PC-9 (cell line): ENCODE data around the gene ADGRE1. TPM values are rescaled to one million over a fixed set of nuclear protein-coding genes. Genes with fewer than 3 reads are reported as not detected.

ENCODE experiments used
- BruUV-seq: library from RNA; stranded (reverse); fragments of 400-500 nt; replicated peaks from 2 replicates; lab custom pipeline; 2021; lab: Mats Ljungman, UMichigan
- CTCF ChIA-PET: fragments of 300-600 bp; sonication (Branson Sonifier 250); formaldehyde crosslinking; loops from one replicate; lab custom pipeline; 2022; ENCODE audit warnings: antibody characterized with exemption; lab: Charles Lee
- POLR2A ChIA-PET: fragments of 300-600 bp; sonication (Branson Sonifier 250); formaldehyde crosslinking; loops from one replicate; lab custom pipeline; 2022; ENCODE audit warnings: antibody characterized with exemption; ENCODE audit not compliant: unreplicated experiment; lab: Charles Lee
- DNase-seq, 2 experiments: peaks; one replicate each; pipeline versions ENCODE4 v3.0.0 to v3.0.0-alpha.2; 2015 to 2022; ENCODE audit warnings: mixed read lengths in 1 of 2
- H2AFZ ChIP-seq: fragments of 200-600 bp; sonication (generic); 2 replicates; pipeline ENCODE4 v1.8.1; 2017; ENCODE audit warnings: antibody characterized with exemption
- H3F3A ChIP-seq: fragments of 200-600 bp; sonication (generic); 2 replicates; pipeline ENCODE4 v1.8.1; 2017; ENCODE audit warnings: antibody characterized with exemption, mild to moderate bottlenecking, low read depth; ENCODE audit not compliant: insufficient read depth
- H3K27ac ChIP-seq: fragments of 200-600 bp; sonication (generic); 2 replicates; pipeline ENCODE4 v1.6.1; 2016; ENCODE audit warnings: mixed run types
- H3K27me3 ChIP-seq: fragments of 200-600 bp; sonication (generic); 2 replicates; pipeline ENCODE4 v1.6.1; 2016; ENCODE audit warnings: low read depth, mixed run types; ENCODE audit not compliant: insufficient read depth
- H3K36me3 ChIP-seq: fragments of 200-600 bp; sonication (generic); 2 replicates; pipeline ENCODE4 v1.6.1; 2016; ENCODE audit warnings: low read depth, mixed run types
- H3K4me1 ChIP-seq: fragments of 200-600 bp; sonication (generic); replicated peaks from 2 replicates; pipeline ENCODE4 v1.6.1; 2016; ENCODE audit warnings: mixed run types; ENCODE audit not compliant: insufficient read depth
- H3K4me2 ChIP-seq: fragments of 200-600 bp; sonication (generic); 2 replicates; pipeline ENCODE4 v1.6.1; 2017; ENCODE audit warnings: mixed run types
- H3K4me3 ChIP-seq: fragments of 200-600 bp; sonication (generic); 2 replicates; pipeline ENCODE4 v1.6.1; 2016; ENCODE audit warnings: mixed run types
- H3K79me2 ChIP-seq: fragments of 200-600 bp; sonication (generic); 2 replicates; pipeline ENCODE4 v1.6.1; 2017; ENCODE audit warnings: low read depth, mixed run types
- H3K9me2 ChIP-seq: fragments of 200-600 bp; sonication (generic); 2 replicates; pipeline ENCODE4 v1.8.1; 2017; ENCODE audit warnings: mild to moderate bottlenecking; ENCODE audit not compliant: insufficient read depth
- H3K9me3 ChIP-seq: fragments of 200-600 bp; sonication (generic); 2 replicates; pipeline ENCODE4 v1.8.1; 2016; ENCODE audit warnings: low read depth; ENCODE audit not compliant: insufficient read depth
- H4K20me1 ChIP-seq: fragments of 200-600 bp; sonication (generic); 2 replicates; pipeline ENCODE4 v1.8.1; 2017; ENCODE audit not compliant: insufficient read depth
- EZH2 ChIP-seq: fragments of 200-600 bp; sonication (generic); IDR thresholded peaks from 2 replicates; pipeline ENCODE4 v1.8.0; 2017; ENCODE audit warnings: antibody characterized with exemption, low read depth
- intact Hi-C: fragments of 100-400 bp; cut with micrococcal nuclease; formaldehyde crosslinking; loops from one replicate; pipeline ENCODE4 v1.10.0; 2022; ENCODE audit not compliant: unreplicated experiment
- total RNA-seq: library from RNA; stranded (reverse); gene quantifications from 2 replicates; pipeline ENCODE4 v1.2.3, GENCODE V29; 2021
- TF ChIP-seq, protein P1 (sequence below): fragments of 200-600 bp; sonication (generic); conservative IDR thresholded peaks from 2 replicates; pipeline ENCODE4 v1.6.1; 2017; ENCODE audit warnings: mixed run types, antibody characterized with exemption, mild to moderate bottlenecking, moderate library complexity

ADGRE1 gene
- total RNA-seq, 1 experiment from 2014 or later = not detected

DNA sequence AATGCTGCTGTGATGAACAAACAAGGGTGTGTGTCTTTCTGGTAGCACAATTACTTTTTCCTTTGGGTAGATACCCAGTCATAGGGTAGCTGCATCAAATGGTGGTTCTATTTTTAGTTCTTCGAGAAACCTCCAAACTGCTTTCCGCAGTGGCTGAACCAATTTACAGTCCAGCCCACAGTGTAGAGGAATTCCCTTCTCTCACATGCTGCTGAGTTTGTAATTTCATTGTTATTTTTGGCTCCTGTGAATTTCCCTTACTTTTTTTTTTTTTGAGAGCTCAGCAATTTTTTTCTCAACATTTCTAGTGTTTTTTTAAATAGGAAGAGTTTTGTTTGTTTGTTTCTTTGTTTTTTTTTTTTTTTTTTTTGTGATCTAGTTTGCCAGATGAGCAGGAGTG, 37.5 kb upstream of the ADGRE1 start:
- TF ChIP-seq, protein P1, sequence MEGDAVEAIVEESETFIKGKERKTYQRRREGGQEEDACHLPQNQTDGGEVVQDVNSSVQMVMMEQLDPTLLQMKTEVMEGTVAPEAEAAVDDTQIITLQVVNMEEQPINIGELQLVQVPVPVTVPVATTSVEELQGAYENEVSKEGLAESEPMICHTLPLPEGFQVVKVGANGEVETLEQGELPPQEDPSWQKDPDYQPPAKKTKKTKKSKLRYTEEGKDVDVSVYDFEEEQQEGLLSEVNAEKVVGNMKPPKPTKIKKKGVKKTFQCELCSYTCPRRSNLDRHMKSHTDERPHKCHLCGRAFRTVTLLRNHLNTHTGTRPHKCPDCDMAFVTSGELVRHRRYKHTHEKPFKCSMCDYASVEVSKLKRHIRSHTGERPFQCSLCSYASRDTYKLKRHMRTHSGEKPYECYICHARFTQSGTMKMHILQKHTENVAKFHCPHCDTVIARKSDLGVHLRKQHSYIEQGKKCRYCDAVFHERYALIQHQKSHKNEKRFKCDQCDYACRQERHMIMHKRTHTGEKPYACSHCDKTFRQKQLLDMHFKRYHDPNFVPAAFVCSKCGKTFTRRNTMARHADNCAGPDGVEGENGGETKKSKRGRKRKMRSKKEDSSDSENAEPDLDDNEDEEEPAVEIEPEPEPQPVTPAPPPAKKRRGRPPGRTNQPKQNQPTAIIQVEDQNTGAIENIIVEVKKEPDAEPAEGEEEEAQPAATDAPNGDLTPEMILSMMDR = no peak
- no peak for TF ChIP-seq EZH2
- CTCF ChIA-PET = no interaction called here
- Histone ChIP-seq H3K9me2 (no peaks in the 10 kb centered on the region), H3K4me2 (no peak overlapping the region), H3K27me3 (no peaks in the 10 kb centered on the region), H3K79me2 (no peaks in the 10 kb centered on the region), H3K9me3 (no peaks in the 10 kb centered on the region), H3K4me1 (peaks cover 16% of the 10 kb centered on the region), H3K36me3 (no peaks in the 10 kb centered on the region), H3K4me3 (no peak overlapping the region), H4K20me1 (no peaks in the 10 kb centered on the region), H2AFZ (no peak overlapping the region), H3K27ac (no peak overlapping the region), H3F3A (peaks cover 13% of the 10 kb centered on the region; the same call in 1 of the 2 replicates)
- no peak for DNase-seq
- intact Hi-C loops = no loop called here
- no TSS peak for BruUV-seq
- POLR2A ChIA-PET = no interaction called here

- H3K36me3 ChIP-seq = no peaks in the 10 kb centered on the region
- H3F3A ChIP-seq = peaks cover 13% of the 10 kb centered on the region; the same call in 1 of the 2 replicates
- DNase-seq = no peak
- H3K27me3 ChIP-seq = no peaks in the 10 kb centered on the region
- no peak overlapping the region for H3K4me3 ChIP-seq
- no peak overlapping the region for H2AFZ ChIP-seq
- no peaks in the 10 kb centered on the region for H4K20me1 ChIP-seq
- H3K9me2 ChIP-seq = no peaks in the 10 kb centered on the region
- no TSS peak for BruUV-seq
- CTCF ChIA-PET = no interaction called here
- intact Hi-C loops = no loop called here
- H3K9me3 ChIP-seq = no peaks in the 10 kb centered on the region
- no peak for TF ChIP-seq EZH2
- TF ChIP-seq, protein P1 = no peak
- H3K4me1 ChIP-seq = peaks cover 16% of the 10 kb centered on the region
- no peak overlapping the region for H3K27ac ChIP-seq
- no peaks in the 10 kb centered on the region for H3K79me2 ChIP-seq
- H3K4me2 ChIP-seq = no peak overlapping the region
- POLR2A ChIA-PET = no interaction called here
Observed at GRCh38 chr19:6851359-6851758, 36.0 kb upstream of the ADGRE1 start.

- POLR2A ChIA-PET = no interaction called here
- Histone ChIP-seq H3K4me3 (no peak overlapping the region), H3K9me2 (no peaks in the 10 kb centered on the region), H3K36me3 (no peaks in the 10 kb centered on the region), H2AFZ (no peak overlapping the region), H3F3A (peaks cover 12% of the 10 kb centered on the region; the same call in 1 of the 2 replicates), H3K27ac (no peak overlapping the region), H3K27me3 (no peaks in the 10 kb centered on the region), H3K4me1 (peaks cover 14% of the 10 kb centered on the region), H4K20me1 (no peaks in the 10 kb centered on the region), H3K9me3 (no peaks in the 10 kb centered on the region), H3K4me2 (no peak overlapping the region), H3K79me2 (no peaks in the 10 kb centered on the region)
- no TSS peak for BruUV-seq
- intact Hi-C loops = no loop called here
- CTCF ChIA-PET = no interaction called here
- TF ChIP-seq, protein P1 = no peak
- TF ChIP-seq EZH2 = no peak
- DNase-seq = no peak
Observed at GRCh38 chr19:6852001-6852400, 35.4 kb upstream of the ADGRE1 start.
